Amniotic epithelial cell (primary cell): ENCODE measurements around the gene DNAJB12.
"Not testable (repeated sequence)": the region's sequence is repeated elsewhere in the genome, so short reads cannot be mapped to it uniquely, and the experiment has no call there.

Source experiments
- DNase-seq: peaks from one replicate; pipeline ENCODE4 v3.0.0-alpha.2; 2010; ENCODE audit warnings: low read depth

DNAJB12 gene

DNA sequence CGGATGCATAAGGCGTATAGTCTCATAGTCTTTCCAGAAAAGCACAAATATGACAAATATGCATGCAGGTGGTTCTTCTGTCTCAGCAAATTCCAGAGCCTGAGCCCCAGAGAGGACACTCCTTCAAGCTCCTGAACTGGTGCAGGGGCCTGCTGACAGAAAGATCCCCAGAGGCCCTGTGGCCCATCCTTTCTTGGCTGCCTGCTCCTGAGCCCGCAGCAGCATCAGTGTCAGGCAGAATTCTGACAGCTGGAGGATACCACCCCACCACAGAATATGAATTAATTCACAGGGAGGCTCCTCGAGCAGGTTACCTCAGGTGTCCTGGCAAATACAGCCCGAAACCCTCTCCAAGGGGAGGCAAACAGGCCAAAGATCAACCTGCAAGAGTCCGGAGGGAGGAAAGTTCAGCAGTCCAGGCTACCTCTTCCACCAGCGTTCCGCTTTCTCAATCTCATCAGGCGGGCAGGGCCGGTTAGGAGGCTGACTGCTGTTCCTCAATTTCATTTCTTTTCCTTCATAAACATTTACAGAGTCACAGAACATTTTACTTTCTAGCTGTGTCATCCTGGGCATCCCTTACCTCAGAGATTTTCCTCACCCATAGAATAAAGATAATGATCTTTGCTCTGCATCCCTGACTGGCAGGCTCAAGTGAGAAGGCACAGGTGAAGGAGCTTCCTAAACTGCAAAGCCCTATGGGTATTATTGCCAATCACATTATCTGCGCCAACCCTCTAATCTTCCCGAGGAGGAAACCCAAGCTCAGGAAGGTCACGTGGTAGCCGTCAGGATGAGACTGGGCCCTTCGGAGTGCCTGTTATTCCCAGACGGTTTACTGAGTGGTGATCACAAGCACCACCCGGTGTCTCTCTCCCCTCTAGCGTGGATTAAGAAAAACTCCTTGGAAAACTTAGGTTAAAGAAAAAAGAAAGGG is 1.4 kb downstream of the DNAJB12 start:
- peak; percentile 54 for DNase-seq

DNA sequence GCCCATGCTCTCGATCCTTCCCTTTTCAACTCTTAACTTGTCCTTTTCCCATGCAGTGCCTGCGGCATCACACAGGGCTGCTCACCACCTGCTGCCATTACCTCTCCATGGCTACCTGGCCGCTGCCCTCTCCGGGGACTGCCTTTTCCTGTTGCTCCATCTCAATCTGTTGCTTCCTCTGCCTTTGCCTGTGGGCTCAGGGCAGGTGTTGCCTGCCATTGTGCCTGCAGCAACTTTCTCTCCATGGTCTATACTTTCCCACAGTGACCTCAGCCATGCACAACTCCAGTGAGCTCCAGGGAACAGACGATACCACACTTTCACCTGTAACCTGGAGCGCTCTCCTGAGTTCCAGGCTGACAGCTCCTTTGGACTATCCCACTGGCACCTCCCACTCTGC is 3.2 kb downstream of the DNAJB12 start:
- DNase-seq, result no peak

DNA sequence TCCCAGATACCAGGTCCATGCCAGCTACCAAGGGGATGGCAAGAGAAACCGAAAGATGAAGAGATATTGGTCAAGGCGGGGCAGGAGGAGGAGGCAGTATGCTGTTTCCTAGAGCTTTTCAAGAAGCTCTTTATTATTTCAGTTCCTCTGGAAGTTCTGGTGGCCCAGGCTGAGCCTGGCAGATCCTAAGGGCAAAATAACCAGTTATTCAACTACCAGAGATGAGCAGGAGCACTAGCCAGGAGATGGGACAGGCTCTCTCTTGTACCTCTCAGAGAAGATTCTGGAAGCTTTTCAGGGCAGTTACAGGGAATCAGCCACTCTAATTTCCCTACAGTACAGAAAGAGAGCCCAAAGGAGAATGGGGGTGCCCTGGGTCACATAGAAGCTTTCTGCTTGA is 5.3 kb downstream of the DNAJB12 start:
- no peak for DNase-seq

DNA sequence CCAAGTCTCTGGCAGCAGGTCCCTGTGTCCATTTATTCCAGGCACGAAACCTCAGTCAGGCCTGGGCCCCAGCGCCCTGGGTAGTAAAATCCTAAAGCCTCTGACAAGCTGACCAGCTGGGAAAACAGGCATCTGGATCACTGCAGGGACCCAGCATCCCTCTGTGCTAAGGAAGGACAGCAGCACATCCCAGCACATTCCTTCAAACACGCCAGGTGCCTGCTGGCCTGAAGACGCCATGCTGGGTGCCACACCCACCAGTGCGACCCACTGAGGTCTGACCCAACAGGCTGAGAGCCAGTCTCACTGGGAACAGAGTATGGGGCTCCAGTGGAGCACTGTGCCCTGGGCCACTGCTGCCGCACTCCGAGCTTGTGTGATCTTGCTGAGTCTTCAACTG is 6.4 kb downstream of the DNAJB12 start:
- no peak for DNase-seq

DNA sequence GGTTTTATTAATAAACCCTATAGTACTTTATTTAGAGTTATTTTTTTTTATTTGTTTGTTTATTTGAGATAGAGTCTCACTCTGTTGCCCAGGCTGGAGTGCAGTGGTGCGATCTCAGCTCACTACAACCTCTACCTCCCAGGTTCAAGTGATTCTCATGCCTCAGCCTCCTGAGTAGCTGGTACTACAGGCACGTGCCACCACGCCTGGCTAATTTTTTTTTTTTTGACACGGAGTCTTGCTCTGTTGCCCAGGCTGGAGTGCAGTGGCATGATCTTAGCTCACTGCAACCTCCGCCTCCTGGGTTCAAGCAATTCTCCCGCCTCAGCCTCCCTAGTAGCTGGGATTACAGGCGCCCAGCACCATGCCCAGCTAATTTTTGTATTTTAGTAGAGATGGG is 8.6 kb downstream of the DNAJB12 start:
- DNase-seq, result not testable (repeated sequence)

DNA sequence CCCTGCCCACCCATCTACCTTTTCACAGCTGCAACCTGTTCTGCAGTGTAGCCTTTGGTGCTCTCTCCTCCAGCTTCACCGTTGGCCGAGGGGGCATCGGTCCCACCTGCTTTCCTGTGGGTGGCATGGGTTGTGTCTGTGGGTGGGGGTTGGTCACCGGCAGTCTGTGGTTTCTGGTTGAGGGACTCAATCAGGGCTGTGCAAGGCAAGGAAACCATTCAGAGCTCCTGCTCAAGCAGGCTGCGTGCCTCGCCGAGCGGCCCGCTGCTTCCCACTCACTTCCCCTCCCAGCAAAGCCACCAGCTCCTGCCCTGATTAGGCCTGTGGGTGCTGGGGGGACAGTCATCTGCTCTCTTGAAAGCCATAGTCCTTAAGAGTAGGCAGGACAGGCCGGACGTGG is 9.8 kb downstream of the DNAJB12 start:
- no peak for DNase-seq

DNA sequence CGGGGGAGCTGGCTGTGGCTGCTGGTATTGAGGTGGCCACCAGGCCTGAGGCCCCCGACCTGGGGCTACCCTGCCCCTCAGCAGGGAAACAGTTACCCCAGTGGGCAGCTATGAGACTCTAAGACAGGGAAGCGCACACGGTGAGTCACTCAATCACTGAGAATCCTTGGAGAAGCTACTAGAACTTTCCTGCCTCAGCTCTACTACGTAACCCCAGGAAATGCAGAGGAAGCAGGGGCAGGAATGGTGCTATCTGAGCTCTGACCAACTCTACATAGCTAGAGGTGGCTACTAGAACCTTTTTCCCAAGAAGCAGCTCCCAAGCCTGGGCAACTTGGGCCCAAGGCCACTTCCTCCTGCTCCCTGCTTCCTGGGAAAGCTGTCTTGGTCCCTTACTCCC is 11.8 kb downstream of the DNAJB12 start:
- DNase-seq, result no peak

DNA sequence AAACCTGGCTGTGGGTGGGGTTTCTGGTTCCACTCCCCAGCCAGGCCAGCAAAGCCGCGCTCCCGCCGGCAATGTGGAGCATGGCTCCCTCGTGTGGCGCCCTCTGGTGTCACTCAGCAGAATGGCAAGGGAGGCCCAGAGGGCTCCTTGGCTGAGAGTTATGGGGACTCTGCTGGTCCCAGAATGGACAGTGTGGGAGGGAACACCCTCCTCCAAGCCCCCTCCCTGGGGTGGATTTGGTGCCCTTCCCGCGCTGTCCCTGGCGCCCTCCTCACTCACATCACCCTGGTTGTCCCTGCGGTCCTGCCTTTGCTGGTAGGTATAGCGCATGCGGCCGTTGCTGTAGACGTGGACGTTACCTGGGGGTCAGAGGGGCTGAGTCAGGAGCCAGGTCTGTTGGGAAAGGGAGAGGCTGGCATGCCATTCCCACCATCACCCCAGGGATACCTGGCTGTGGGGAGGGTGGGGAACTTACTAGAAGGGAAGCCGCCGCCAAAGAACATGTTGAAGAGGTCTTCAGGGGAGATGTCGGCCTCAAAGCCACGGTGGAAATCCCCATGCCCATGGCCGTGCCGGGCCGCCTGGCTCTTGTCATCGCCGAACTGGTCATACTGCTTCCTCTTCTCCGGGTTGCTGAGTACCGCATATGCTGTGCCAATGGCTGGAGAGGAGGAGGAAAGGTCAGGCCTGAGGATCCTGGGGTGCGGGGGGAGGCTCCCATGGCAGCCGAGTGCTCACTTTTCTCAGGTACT is 14.0 kb downstream of the DNAJB12 start:
- peak; percentile 54 for DNase-seq

DNA sequence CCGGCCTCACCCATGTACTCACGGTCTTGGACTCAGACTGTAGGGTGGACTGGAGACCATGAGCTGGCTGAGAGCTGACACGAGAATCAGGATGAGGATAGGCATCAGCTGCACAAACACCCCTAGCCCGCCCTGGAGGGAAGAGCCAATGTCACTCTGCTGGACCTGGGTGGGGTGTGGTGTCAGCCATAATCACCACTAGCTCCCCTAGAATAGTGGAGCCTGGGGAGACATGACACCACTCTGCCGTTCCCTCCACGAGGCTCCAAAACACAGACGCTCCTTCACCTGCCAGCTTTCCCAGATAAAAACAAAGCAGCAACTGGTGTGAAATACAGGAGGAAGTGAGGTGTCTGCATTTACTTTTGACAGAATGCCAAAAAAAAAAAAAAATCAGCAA is 16.5 kb downstream of the DNAJB12 start:
- no peak for DNase-seq

DNA sequence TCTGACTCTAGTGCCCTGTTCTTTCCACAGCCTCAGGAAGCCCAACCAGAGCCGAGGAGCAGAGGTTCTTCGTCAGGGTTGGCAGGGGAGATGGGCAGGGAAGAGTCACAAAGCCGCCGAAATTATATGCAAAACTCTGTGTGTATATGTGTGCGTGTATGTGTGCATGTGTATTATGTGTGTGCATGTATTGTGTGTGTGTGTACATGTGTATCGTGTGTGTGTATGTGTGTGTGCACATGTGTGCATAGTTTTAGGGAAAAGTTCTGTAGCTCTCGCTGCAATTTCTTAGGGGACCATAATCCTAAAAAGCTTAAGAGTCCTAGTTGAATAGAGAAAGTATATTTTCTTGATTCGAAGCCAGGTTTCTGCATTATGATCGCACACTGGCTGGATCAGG is 17.0 kb downstream of the DNAJB12 start:
- no peak for DNase-seq

DNA sequence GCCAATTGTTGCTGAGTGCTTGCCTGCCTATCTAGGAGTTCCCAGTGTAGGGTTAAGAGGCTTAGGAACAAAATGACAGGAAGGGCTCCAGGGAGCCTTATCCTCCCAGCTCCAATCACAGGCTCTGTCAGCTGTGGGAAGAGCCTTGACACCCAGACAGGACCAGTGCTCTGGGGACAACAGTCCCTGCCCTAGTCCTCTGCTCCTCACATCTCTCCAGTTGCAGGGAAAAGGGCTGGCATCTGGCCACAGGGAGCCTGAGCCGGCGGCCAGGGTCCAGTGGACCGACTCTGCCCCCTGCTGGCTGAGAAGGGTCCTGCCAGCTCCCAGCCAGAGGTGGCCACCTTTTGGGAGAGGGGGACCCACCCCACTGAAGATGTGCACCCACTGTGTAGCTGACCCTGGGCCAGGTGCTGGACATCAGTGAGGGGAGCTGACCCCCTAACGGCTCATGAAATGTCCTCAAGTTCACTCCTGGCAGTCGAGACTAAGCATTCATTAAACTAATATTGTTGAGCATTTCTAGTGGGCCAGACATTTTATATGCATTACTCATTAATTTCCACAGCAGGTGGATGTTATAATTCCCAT is 17.6 kb downstream of the DNAJB12 start:
- peak; percentile 65 for DNase-seq

DNA sequence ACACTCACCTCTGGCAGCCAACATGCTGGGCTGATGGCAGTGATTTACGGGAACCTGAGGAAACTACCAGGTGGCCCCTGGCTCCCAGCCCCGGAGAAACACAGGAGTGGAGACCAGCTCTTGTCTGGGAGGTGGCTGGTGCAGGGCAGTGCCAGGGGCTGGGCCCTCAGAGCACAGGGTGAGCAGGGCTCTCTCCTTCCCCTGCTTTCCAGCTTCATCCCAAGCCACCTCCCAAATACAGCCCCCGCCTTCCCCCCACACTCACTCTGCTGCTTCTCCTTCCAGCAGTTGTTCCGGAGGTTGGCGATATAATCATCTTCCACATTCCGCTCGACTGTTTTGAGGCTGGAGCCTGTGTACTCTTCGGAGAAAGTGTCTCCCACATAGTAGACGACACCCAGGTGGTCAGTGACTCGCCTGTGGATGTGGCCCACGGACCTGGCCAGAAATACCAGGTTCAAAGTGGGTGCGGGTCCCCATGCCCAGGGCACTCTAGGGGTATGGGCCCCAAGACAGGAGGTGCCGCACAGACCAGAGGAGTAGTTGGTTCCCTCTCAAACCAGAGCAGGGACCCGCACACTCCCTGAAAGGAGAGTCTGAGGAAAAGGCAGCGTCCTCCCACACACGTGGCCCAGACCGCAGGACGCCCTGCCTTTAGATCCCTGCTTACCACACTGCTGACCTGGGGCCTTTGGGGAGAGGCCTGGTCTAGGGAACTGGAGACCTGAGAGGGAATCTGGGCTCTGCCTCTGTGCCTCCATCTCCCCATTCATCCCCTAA is 18.3 kb downstream of the DNAJB12 start:
- peak; percentile 87 for DNase-seq

DNA sequence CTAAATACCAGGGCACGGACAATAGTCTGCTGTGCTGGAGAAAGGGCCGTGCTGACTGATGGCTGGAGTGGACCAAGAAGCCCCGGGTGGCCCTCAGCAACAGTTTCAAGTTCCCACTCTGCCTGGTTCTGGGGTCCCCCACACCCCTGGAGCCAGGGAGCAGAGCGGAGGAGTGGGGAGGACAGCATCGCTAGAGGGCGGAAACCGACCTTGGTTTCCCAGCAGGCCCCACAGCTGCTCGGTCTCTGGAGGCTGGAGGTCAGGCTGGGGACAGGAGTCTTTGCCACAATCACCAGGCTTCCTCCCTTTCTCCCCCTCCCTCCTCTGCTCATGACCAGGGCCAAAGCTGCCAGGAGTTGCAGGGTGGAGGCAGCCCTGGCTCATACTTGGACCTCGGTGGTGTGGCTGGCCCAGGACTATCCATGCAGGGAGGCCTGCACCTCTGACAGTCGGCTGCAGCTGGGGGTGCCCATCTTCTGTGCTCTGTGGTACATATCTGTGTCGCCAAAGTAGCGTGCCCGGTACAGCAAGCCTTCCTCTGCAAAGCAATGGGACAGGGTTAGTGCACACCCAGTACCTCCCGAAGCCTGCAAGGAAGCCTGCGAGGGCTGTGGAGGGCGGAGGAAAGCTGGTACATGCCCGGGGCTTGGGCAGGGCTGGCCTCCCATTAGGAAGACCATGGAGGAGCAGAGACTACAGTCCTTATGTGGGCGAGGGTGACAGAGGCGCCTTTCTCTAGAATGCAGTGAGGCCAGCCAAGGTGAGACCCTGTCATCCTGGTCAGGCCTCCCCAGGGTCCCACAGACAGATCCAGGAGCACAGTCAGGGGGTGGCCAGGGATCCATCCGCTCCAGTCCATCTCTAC is 19.1 kb downstream of the DNAJB12 start:
- DNase-seq, result peak; percentile 80

DNA sequence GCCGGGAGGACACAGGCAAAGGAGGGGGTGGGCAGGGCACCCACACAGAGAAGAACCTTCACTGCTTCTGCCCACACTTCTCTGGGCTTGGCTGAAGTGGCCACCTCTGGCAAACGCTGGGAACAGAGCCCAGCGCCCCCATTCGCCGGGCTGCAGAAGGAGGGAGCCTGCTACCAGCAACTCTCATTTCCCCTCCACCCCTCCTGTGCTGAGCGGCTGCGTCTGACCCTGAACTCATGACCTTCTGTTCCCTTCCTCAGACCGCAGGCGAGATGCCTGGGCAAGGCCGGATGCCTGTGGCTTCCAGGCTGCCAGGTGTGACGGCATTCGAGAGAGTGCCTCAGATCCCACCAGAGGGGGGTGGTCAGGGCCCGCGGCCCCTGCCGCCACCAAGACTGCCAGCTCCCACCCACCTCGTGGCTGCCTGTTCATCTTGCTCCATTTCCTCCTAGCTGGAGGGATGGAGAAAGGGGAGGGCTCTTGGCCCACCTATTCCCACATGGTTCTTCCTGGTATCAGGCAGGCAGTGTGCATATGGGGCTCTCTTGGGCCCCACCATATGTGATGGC is 19.8 kb downstream of the DNAJB12 start:
- DNase-seq, result peak; percentile 100

DNA sequence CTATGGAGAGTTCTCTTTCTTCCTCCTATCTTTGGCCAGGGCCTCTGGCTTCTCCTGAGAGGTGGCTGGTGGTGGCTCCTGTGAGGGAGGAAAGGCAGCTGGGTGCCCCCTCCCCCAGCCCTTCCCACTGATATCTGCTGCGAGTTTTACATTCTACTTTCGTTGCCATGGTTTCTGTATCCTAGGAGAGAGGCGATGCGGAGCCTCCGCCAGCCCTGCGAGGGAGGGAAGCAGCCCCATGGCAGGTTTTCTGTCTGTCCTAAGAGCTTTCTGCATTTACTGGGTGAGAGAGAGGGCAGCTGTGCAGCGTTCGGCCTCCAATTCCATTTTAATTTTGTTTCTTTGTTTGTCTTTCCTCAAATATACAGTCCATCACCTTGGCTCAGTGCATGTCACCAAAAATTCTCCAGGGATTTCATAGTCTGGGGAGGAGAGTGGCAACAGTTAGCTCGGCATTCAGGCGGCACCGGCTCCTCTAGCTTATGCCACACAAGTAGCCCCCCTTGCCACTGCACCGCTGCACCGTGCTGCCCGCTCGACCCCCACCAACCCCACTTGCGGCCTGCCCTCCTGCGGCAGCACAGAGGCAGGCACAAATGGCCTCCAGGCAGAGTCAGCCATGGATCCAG is 20.4 kb downstream of the DNAJB12 start:
- DNase-seq, result peak; percentile 91

DNA sequence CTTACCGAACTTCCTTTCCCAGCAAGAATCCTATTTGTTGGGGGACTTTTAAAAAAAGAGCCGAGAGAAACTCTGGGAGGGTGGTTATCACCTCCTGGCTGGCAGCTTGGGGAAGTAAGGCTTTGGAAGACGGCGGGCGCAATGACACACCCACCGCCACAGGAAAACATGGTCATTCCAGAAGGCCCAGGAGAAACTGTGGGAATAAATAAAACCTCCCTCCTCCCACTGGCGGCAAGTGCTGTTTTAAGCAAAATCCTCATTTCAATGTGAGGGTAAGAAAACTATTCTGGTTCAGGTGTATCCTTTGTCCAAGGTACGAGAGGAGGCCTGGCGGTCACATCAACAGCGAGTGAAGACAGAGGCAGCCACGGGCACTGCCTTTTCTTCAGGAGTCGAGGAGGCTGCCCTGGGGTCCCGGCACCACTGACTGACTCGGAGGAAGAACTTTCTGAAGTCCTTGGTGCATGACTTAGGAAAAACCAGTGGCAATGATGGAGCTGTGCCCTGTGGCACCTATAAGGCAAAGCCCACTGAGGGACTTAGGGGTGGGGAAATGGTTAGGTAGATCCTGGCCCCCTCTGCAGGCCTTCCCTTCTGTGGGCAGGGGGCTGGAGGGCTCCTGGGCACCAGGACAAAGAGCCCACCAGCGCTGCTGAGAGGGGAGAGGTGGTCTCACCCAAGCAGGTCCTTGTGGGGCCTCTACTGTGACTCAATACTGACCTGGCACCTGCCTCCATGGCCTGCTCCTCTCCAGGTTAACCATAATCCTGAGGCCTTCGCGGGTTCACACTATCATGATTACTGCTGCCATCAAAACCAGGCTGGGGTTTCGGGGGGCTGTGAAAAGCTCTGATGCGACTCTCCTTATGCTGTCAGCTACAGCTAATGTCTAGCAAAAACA is 21.4 kb downstream of the DNAJB12 start:
- no peak for DNase-seq

DNA sequence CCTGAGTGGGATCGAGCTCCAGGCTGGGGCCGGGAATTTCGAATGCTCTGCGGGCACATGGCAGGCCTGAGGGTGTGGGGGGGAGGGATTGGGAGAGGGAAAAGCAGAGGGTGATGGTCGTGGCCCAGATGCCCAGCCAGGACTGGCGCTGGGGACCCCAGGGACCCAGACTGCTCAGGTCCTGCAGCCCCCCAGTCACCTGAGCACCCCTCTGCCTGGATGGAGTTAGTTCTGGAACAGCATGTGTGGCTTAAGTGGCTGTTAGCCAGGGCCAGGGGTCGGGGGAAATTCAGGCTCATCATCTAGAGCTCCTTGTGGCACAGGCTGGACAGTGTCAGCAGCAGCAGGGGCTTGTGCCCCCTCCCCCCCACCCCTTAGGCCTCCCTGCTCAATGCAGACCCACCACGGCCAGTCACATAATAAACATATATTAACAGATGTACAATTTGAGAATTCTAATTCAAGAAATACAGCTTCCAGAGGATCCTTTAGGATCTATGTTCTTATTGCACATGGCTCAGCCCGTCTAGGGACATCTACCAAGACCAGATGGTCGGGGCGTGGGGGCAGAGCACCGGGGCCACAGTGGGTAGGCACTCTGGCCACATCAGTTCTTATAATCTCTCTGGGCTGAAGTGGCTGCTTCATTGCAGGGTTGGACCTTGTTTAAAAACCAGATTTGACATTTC is 22.2 kb downstream of the DNAJB12 start:
- DNase-seq, result no peak

DNA sequence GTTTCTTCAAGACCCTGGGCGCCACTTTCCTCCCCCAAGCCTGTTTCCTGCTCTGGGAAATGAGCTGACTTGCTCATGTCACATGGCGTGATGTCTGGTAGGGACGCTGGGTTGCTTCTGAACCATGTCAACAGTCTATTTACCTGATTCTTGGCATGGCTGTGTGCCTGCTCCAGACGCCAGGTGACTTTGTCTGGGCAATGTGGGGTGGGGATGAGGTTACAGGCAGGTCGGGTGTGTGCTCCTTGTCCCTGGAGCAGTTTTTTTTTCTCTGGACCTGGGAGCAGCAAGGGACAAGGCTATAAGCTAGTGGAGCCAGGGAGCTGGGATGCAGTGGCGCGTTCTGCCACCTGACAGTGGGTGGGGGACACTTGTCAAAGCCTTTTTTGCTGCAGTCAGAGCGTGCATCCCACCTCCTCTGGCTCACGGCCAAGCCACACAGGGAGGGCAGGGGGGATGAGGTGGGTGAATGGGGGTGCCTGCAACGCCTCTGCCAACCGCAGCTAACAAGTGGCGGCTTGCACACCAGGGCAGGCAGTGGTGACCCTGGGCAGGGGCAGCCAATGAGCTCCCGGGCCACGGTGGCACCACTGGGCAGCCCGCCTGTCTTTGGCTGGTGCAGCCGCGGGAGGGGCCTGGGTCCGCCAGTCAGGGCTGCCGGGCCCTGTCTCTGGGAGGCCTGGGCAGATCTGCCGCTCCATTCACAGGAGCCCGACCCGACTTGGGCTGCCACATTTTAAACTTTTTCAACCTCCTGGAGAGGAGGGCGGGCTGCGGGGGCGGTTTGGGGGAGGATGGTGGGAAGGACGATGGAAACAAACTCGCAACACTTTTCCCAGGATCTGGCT is 22.9 kb downstream of the DNAJB12 start:
- peak; percentile 96 for DNase-seq
